ENCODE data around the gene POU3F1.
A peak's percentile ranks its signal among the peaks of the same experiment; 100 is the strongest.
"Not testable (repeated sequence)": the region's sequence is repeated elsewhere in the genome, so short reads cannot be mapped to it uniquely, and the experiment has no call there.

The POU3F1 gene

DNA sequence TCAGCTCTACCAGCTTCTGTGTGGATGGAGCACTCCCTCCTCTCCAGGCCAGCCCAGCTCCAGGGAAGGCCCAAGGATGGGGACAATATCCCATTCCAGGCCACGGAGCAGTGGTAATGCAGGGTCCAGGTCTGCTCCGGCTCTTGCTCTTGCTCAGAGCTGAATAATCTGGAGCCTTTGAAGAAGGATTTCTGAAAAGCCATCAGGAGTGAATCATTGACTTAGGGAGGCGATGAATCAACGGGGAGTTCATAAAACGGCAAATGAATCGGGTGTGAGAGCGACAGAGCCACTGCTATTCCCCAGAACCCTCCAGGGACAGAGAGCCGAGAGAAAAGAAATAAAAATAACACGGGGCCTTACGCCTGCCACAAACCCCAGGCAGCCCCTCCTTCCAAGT is 7.7 kb downstream of the POU3F1 start:
- Histone ChIP-seq H3K9me2 (replicated peaks; ENCODE audit: control insufficient read depth, low read length) (no peaks in the 10 kb centered on the region), H3F3A (ENCODE audit: control insufficient read depth, insufficient read depth) (no peaks in the 10 kb centered on the region), H3K36me3 (ENCODE audit: control insufficient read depth, low read length) (no peaks in the 10 kb centered on the region), H3K4me1 (ENCODE audit: control insufficient read depth, low read length) (no peaks in the 10 kb centered on the region), H3K27me3 (ENCODE audit: control insufficient read depth, low read length) (peaks cover 36% of the 10 kb centered on the region), H3K4me2 (ENCODE audit: low read length) (no peak overlapping the region), H4K20me1 (ENCODE audit: control insufficient read depth, insufficient read depth, low read depth, low read length) (no peaks in the 10 kb centered on the region), H3K9me3 (ENCODE audit: control insufficient read depth, insufficient read depth, low read length) (no peaks in the 10 kb centered on the region), H3K27ac (ENCODE audit: low read depth, low read length) (no peak overlapping the region), H3K4me3 (ENCODE audit: low read length) (no peak overlapping the region), H3K79me2 (ENCODE audit: control insufficient read depth, low read length) (no peaks in the 10 kb centered on the region)
- TF ChIP-seq CTCF (IDR thresholded peaks at IDR 0.05; ENCODE audit: low read depth, low read length, poor library complexity, severe bottlenecking) = no peak
- TF ChIP-seq EZH2phosphoT487 (IDR thresholded peaks at IDR 0.05; ENCODE audit: borderline replicate concordance, low read length) = no peak

DNA sequence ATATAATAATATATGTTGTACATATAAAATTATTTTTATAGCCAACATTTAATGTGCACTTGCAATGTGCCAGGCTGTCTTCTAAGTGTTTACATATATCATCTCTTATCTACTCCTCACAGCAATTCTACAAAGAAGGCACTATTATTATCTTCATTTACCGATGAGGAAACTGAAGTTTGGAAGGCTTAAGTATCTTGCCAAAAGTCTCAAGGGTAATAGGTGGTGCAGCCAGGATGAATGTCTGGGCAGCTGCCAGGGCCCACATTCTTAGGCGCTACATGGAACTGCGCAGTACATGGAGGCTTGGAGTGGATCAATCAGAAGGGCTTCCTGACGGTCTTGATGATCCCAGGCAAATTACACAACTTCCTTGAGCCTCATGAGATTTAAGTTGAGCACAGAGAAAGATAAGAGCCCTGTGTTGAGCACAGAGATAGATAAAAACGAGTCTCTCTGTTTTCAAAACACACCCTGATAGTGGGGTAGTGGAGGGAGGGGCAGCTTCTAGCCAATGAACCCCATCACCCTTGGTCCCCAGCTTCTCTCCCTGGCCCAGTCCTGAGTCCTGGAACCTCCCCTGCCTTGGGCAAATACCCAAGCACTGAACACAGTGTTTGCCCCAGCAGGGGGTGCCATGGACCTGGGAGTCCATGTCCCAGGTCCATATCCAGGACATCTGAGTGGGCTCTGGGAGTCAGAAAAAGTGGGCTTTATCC is 9.2 kb downstream of the POU3F1 start:
- TF ChIP-seq CTCF (IDR thresholded peaks at IDR 0.05; ENCODE audit: low read depth, low read length, poor library complexity, severe bottlenecking) (peak; percentile 29), EZH2phosphoT487 (IDR thresholded peaks at IDR 0.05; ENCODE audit: borderline replicate concordance, low read length) (no peak)
- H3K27me3 ChIP-seq (ENCODE audit: control insufficient read depth, low read length) = peaks cover 26% of the 10 kb centered on the region
- H3K36me3 ChIP-seq (ENCODE audit: control insufficient read depth, low read length) = no peaks in the 10 kb centered on the region
- no peaks in the 10 kb centered on the region for H3K9me3 ChIP-seq (ENCODE audit: control insufficient read depth, insufficient read depth, low read length)
- no peaks in the 10 kb centered on the region for H3F3A ChIP-seq (ENCODE audit: control insufficient read depth, insufficient read depth)
- H3K4me1 ChIP-seq (ENCODE audit: control insufficient read depth, low read length) = no peaks in the 10 kb centered on the region
- no peaks in the 10 kb centered on the region for H3K9me2 ChIP-seq (replicated peaks; ENCODE audit: control insufficient read depth, low read length)
- H3K79me2 ChIP-seq (ENCODE audit: control insufficient read depth, low read length) = no peaks in the 10 kb centered on the region
- no peak overlapping the region for H3K4me3 ChIP-seq (ENCODE audit: low read length)
- H4K20me1 ChIP-seq (ENCODE audit: control insufficient read depth, insufficient read depth, low read depth, low read length) = no peaks in the 10 kb centered on the region
- H3K27ac ChIP-seq (ENCODE audit: low read depth, low read length) = no peak overlapping the region
- no peak overlapping the region for H3K4me2 ChIP-seq (ENCODE audit: low read length)

DNA sequence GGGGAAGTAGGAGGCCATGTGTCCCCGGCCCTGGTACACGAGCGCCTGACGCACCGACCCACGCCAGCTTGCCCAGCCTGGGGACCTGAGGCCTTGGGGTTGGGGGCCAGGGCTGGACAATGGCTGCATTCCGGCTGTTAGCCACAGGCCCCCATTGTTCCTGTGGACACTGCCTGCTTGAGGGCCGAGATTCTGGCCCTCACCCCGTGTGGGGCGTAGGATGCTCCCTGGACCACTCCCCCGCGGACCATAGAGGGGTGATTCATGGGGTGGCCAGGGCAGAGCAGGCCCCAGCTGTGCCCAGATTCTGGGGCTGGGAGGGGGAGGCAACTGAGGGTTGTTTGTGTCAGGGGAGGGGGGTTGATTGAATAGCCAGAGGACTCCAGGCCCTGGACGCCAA is 11.7 kb downstream of the POU3F1 start:
- TF ChIP-seq CTCF (IDR thresholded peaks at IDR 0.05; ENCODE audit: low read depth, low read length, poor library complexity, severe bottlenecking) (no peak), EZH2phosphoT487 (IDR thresholded peaks at IDR 0.05; ENCODE audit: borderline replicate concordance, low read length) (no peak)
- Histone ChIP-seq H3K27ac (ENCODE audit: low read depth, low read length) (no peak overlapping the region), H3K9me3 (ENCODE audit: control insufficient read depth, insufficient read depth, low read length) (no peaks in the 10 kb centered on the region), H3K4me2 (ENCODE audit: low read length) (no peak overlapping the region), H3K9me2 (replicated peaks; ENCODE audit: control insufficient read depth, low read length) (no peaks in the 10 kb centered on the region), H3K4me1 (ENCODE audit: control insufficient read depth, low read length) (peaks cover 4% of the 10 kb centered on the region), H3K4me3 (ENCODE audit: low read length) (no peak overlapping the region), H3F3A (ENCODE audit: control insufficient read depth, insufficient read depth) (no peaks in the 10 kb centered on the region), H4K20me1 (ENCODE audit: control insufficient read depth, insufficient read depth, low read depth, low read length) (no peaks in the 10 kb centered on the region), H3K27me3 (ENCODE audit: control insufficient read depth, low read length) (peaks cover 22% of the 10 kb centered on the region; the same call in 1 of the 2 replicates), H3K79me2 (ENCODE audit: control insufficient read depth, low read length) (no peaks in the 10 kb centered on the region), H3K36me3 (ENCODE audit: control insufficient read depth, low read length) (no peaks in the 10 kb centered on the region)

DNA sequence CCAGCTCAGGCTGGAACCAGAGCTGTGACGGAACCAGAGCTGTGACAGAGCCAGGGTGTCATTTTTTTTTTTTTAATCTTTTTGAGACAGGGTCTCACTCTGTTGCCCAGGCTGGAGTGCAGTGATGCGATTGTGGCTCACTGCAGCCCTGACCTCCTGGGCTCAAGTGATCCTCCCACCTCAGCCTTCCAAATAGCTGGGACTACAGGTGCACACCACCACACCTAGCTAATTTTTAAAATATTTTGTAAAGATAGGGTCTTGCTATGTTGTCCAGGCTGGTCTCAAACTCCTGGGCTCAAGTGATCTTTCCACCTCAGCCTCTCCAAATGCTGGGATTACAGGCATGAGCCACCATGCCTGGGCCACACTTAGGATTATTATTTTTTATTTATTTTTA is 13.6 kb downstream of the POU3F1 start:
- H3K9me3 ChIP-seq (ENCODE audit: control insufficient read depth, insufficient read depth, low read length) = not testable (repeated sequence)

More for the DNA sequence above, 13.6 kb downstream of the POU3F1 start:
- H3K4me3 ChIP-seq (ENCODE audit: low read length); H3K27ac ChIP-seq (ENCODE audit: low read depth, low read length); H3K79me2 ChIP-seq (ENCODE audit: control insufficient read depth, low read length); H4K20me1 ChIP-seq (ENCODE audit: control insufficient read depth, insufficient read depth, low read depth, low read length); H3F3A ChIP-seq (ENCODE audit: control insufficient read depth, insufficient read depth); H3K36me3 ChIP-seq (ENCODE audit: control insufficient read depth, low read length); H3K4me1 ChIP-seq (ENCODE audit: control insufficient read depth, low read length); H3K9me2 ChIP-seq (replicated peaks; ENCODE audit: control insufficient read depth, low read length); H3K4me2 ChIP-seq (ENCODE audit: low read length): not testable (repeated sequence)
- H3K27me3 ChIP-seq (ENCODE audit: control insufficient read depth, low read length) = peaks cover 20% of the 10 kb centered on the region; the same call in 1 of the 2 replicates
